ENCODE results near the gene TOGARAM2.

GRCh38 chr2:28948160-28948559 lies 32.9 kb upstream of the TOGARAM2 start:
- TF ChIP-seq CTCF (conservative IDR thresholded peaks at IDR 0.05), result no peak
- no peak for TF ChIP-seq ZFX (IDR thresholded peaks at IDR 0.05)
